DMS79 (cell line): ENCODE data around the gene RTCB.
"Not testable (repeated sequence)": the region's sequence is repeated elsewhere in the genome, so short reads cannot be mapped to it uniquely, and the experiment has no call there.

ENCODE experiments used
- DNase-seq: peaks from one replicate; lab custom pipeline; 2025; lab: John Stamatoyannopoulos, UW

Gene RTCB

DNA sequence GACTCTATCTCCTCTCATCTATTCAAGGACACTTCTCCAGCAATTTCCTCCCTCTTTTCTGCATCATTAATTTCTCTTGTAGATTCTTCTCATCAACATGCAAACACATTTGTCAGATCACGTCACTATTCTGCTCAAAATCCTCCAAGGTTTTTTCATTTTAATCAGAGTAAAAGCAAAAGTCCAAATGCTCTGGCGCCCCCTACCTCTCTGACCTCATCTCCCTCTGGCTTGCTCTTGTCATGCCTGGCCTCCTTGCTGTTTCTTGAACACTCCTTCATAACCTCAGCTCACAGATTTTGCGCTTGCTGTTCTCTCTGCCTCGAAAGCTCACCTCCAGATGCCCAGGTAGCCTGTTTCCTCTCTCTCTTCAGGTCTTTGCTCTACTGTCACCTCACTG, 22.4 kb downstream of the RTCB start:
- no peak for DNase-seq

DNA sequence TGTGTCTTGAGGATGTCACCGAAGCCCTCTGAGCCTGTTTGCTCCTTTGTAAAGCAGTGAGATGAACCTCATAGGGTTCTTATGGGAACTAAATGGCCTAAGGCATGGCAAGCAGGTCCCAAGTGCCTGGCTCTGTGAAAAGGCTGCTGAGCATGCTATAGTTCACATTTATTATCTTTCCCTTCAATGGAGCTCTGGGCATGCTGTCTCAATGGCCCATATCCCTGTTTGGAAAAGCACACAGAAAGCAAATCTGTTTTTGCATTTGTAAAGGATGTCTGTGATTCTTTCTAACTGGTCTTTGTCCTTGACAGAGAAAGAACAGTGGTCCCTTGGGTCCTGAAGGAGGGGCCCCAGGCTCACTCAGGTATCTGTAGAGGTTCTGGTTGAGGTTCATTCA, 26.4 kb downstream of the RTCB start:
- no peak for DNase-seq

DNA sequence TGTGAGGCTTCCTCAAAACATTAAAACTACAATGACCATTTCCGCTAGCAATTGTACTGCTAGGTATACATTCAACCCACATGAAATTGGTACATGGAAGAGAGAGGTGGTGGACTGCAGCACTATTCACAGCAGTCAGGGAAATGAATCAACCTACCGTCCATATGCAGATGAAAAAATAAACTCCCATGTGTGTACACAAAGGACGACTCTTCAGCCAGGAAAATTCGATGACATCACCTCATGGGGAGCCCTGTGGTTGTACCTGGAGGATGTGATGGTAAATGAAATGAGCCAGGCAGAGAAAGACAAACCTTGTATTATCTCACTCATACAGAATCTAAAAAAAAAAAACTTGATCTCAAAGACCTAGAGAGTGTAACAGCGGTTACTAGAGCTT, 31.1 kb downstream of the RTCB start:
- no peak for DNase-seq

DNA sequence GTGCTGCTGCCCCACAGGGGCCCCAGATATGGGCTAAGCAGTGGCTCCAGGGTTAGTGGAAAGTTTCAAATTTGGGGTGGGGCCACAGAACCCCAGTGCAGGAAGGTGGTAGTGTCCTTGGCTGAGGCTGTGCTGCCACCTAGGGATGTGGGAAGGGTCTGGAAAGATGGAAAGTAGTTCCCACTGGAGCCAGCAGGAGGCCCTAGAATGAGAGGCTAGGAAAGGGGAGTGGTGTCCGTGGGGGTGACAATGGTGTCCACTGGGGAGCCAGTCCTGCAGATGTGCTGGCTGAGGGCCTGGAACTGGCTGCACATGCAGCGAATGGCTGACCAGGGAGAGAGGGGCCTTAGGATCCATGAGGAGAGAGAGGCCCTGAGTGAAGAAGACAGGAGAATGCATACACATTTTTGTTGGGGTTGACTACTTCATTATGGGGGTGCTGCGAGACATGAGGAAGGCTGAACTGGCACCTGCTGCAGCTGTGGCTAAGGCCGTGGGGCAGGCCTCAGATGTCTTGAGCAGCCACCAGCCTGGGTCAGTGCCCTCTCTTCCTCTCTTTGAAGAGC, 33.3 kb downstream of the RTCB start:
- DNase-seq = no peak

DNA sequence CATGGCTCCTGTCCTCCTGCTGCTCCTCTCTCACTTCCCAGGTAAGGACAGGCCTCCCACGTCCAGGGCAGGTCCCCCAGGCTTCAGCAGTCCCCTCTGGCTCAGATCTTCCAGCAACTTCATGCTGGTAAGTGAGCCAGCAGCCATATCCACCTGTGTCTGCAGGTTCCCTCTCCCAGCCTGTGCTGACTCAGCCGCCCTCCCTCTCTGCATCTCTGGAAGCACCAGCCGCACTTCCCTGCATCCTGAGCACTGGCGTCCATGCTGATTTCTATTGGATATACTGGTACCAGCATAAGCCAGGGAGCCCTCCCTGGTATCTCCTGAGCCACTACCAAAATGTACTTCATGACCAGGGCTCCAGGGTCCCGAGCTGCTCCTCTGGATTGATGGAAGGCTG, 35.4 kb downstream of the RTCB start:
- DNase-seq = no peak

DNA sequence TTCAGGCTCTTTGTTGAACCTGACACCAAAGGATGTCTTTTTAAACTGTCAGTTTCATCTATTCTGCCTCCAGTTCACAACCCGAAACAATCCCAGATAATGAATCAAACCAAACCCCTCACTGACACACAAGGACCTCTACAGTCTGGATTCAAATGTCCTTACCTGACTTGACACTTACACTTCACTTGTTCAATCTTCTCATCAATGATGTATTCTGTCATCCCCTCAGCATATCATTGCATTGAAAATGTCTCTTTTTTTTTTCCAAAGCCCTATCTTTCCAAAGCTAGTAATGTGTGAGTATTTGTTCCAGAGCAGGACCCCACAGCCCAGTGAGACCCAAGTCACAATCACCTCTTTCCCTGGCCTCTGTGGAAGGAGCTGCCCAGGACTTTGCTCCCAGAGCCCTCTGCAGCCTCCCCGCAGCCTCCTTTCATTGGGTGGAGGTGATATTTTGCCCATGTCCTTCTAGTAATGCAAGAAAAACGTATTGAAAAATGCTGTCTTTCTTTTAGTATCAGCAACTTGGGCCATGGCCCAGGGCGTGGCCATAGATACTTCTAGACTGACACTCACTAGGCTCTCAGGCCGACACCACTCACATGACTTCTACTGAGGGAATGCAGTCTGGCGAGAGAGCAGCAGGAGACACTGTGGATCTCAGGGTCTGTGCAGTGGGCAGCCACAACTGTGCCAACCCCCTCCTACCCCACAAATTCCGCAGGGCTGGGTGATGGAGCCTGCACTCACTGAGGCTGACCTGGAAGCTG, 36.2 kb downstream of the RTCB start:
- DNase-seq = no peak

DNA sequence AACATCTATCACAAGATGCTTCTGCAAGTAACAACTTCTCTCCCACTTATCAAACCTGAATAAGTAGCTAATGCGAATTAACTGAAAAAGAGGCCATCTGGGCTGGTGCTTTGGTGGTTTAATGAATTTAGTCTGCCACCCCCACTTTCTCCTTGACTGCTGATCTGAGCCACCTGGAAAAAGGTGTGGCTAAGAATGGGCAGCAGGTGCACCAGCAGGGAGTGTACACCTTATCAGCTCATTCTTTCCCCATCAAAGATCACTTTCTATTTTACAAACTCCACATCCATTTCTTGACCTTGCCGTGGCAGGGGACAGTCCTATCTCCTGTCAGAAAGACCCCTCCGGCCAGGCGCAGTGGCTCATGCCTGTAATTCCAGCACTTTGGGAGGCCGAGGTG, 47.8 kb downstream of the RTCB start:
- DNase-seq = no peak

DNA sequence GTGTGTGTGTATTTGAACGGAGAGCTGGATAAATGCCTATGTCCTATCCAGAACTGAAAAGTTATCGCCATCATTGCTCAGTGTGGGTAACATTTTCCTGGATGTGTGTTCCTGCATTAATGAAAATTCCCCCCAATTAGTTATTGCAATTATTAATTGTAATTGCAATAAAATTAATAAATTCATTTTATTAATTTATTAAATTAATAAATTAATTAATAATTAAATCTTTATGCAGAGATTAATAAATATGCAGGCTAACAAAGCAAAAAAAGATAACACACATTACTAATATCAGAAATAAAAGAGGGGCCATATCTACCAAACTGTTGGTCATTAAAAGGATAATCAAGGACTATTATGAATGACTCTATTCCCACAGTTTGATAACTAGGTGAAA, 50.8 kb downstream of the RTCB start:
- no peak for DNase-seq

DNA sequence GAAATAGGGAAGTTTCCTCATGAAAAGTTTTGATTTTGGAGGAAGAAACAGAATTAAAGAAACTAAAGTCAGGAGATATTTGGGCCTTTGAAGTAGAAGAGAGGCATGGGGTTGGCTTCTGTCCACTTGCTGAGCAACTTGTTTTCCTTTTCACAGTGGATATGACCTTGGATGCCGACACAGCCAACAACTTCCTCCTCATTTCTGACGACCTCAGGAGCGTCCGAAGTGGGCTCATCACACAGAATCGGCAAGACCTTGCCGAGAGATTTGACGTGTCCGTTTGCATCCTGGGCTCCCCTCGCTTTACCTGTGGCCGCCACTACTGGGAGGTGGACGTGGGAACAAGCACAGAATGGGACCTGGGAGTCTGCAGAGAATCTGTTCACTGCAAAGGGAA, 52.0 kb downstream of the RTCB start:
- DNase-seq = not testable (repeated sequence)

DNA sequence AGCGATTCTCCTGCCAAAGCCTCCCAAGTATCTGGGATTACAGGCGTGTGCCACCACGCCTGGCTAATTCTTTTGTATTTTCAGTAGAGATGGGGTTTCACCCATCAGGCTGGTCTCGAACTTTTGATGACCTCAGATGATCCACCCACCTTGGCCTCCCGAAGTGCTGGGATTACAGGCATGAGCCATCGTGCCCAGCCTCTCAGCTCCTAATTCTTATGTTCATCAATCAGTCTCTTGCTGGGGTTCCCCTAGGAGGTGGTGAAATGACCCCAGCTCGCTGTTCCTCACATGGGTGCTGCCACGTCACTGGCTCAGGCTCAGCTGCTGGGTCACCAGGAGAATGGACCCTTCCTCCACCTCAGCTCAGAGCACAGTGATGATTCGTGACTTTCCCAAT, 54.5 kb downstream of the RTCB start, which contains the start of gene RFPL3:
Gene RFPL3, plus strand, starts transcription at position 301 of the 400 bp plus-strand sequence. CDS start 205 bp downstream, outside the sequence.
- not testable (repeated sequence) for DNase-seq

DNA sequence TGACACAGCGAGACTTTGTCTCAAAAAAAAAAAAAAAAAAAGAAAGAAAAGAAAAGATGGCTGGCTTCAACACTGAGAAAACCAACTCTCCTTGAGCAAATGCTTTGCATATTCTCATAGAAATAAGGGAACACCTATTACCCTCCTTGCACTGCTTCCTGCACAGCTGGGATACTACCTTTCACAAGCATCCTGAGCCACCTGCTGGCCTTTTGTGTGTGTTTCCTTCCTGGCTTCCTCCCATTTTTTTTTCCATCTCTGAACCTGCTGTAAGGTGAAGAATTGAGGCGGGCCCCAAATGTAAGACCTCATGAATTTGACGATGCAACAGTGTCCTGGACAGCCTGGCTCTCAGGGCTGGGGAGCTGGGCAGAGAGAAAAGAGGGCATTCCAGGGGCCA, 56.3 kb downstream of the RTCB start:
- DNase-seq = no peak

DNA sequence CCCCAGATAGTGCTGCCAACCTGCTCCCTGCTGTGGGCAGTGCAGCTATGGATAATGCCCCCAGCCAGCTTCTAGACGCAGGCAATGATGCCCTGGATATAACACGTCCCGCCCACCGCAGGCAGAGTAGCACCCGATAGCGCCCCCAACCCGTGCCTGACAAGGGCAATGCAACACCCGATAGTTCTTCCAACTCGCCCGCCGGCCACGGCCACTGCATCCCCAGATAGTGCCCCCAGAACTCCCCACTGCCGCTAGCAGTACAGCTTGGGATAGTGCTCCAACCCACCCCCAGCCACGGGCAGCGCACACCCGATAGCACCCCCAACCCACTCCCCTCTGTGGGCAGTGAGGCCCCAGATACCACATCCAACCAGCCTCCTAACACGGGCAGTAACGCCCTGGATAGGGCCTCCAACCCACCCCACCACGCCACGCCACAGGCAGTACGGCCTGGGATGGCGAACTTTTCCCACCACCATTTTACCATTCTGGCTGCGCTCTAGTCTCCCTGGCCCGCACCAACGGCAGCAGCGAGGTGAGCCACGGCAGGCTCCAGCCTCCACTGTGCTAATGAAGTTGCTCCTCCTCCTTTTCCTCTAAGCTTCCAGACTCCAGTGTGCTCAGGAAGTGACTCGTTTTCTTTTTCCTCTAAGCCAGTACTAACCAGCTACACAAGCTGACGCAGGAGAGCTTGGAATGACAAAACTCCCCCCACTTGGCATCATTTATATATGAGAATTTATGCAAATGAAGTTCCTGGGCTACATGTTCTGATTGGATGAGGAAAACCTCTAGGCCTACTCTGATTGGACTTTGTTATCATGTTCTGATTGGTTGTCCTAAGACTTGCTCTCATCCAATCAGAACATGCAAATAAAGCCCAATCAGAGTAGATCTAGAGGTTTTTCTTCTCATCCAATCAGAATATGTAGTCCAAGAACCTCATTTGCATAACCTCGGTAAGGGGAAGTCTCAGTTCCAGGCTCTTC, 57.4 kb downstream of the RTCB start:
- no peak for DNase-seq

DNA sequence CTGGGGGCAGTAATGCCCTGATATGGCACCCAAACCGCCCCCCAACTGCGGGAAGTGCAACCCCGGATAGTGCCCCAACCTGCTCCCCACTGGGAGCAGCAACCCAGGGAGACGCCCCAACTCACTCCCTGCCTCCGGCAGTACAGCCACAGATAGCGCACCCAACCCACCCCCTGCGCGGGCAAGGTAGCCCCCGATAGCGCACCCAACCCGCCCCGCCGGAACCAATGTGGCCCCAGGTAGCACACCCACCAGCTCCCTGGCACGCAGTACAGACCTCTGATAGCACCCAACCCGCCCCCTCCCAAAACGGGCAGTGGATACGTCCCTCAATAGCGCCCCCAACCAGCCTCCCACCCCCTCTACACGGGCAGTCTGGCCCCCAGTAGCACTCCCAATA, 58.2 kb downstream of the RTCB start:
- DNase-seq = no peak

DNA sequence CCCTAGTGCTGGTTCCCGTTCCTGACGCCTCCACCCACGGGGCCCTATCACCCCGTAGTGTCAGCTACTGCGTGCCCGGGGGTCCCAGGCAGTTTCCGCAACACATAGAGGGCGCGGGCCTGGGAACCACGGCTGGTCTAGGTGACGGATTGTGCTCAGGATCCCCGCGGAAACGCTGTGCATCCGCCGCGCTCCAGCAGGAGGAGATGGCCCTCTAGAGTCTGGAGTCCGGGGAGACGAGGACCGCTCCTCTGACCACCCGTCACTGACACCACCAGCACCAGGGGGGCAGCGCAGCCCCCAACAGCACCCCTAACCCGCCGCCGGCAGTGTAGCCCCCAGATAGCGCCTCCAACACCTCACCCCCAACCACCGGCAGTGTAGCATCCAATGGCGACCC, 58.8 kb downstream of the RTCB start:
- DNase-seq = no peak

DNA sequence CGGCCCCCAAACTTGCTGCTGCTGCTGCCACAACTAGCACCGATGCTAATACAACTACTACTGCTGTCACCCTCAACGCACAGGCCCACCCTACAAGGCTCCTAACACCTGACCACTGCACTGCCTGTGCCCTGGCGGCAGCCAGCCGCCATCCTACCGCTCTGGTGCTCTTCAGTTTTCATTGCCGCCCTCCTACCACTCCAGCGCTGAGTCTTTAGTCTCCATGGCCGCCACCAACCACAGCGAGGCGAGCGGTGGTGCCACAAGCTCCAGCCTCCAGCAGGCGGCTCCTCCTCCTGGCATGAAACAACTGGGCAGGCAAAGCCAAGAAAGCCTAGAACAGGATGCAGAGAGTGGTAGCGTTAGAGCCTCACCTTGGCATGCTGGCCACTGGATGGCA, 59.4 kb downstream of the RTCB start:
- DNase-seq = no peak

DNA sequence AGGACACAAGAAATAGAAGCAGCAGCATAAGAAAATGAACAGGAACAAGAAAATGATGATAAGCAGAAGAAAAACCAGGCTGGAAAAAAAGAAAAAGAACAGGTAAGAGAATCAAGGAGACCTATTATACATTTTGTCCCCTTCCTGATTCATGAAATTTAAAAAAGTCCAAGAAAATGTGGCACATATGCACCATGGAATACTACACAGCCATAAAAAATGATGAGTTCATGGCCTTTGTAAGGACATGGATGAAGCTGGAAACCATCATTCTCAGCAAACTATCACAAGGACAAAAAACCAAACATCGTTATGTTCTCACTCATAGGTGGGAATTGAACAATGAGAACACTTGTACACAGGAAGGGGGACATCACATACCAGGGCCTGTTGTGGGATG, 60.2 kb downstream of the RTCB start:
- not testable (repeated sequence) for DNase-seq

DNA sequence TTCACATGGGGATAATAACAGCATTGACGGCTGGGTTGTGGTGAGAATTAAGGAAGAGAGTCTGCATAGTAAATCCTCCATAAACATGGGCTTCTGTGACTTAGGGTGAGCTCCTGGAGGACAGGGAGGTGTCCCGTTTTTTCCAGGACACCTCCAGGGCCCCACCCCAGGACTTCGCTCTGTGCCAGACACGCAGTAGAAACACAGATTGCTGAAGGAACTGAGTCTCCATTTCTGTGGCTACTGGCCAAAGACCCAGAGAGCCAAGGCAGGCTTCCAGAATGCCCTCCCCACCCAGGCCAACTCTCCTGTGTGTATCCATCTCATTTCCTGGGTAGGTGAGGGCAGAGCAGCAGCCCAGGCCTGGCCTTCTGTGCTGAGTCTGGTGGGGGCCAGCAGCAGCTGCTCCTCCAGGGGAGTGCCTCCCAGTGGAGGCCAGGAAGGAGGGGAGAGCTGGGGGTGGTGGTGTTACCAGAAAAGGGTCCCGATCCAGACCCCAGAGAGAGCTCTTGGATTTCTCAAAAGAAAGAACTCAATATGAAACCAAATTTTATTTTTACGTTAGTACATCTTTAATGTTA, 63.9 kb downstream of the RTCB start:
- no peak for DNase-seq

DNA sequence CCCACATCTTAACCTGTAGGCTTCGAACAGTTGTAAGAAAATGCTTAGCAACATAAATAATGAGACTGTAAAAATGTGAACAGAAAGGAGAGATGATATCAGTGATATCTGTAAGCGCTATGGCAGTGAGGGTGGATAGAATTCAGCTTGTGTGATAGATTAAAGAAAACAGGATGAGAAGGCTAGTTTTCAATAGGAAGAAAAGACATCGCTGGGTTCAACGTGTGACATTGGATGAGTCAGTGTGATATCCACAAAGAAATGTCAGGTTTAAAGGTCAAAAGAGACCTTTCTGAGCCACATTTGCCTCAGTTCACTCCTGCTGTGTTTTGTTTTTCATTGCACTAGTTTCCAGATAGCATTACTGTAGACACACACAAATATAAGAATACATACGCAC, 68.1 kb downstream of the RTCB start:
- no peak for DNase-seq

DNA sequence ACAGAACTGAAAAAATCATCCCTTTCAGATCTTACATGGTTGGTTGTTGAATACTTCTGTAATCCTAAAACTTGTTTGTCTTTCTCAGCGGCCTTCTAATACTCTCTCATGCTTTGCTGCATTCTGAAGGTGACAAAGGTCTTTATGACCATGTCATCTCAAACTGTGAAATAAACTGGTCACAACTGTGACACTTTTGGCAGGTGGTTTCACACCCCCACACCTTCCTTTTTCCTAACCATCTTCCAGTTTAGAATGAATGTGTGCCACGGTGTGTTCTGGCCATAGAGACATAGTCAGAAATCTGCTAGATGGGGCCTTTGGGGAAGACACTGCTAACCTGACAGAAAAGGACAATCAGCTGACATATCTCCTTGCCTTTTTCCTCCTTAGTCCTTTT, 69.1 kb downstream of the RTCB start:
- DNase-seq = no peak

DNA sequence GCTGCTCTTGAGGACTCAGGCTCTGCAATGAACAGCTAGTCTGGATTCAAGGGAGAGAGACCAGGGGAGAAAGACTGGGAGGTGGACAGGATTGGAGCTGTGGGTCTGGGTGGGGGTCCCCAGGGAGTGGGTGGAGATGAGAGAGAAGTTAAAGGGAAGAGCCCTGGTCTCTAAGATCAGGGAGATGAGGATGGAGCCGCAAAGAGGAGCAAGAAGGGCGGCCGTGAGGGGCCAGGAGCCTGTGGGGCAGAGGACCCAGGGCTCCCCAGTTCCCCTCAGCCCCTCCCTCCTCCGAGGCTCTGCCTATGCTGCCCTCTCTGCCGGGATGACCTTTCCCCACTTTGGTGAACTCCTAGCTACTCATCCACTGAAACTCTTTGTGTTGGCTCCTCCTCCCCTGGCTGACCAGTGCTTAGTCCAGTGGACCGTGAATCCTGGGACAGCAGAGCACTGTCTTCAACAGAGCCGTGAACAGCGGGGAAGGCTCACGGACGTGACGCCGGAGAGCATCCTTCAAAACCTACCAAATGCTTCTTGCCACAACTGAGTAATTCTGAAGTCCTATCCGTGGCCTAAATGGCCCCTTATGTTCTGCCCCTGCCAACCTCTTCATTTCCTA, 70.8 kb downstream of the RTCB start:
- no peak for DNase-seq

DNA sequence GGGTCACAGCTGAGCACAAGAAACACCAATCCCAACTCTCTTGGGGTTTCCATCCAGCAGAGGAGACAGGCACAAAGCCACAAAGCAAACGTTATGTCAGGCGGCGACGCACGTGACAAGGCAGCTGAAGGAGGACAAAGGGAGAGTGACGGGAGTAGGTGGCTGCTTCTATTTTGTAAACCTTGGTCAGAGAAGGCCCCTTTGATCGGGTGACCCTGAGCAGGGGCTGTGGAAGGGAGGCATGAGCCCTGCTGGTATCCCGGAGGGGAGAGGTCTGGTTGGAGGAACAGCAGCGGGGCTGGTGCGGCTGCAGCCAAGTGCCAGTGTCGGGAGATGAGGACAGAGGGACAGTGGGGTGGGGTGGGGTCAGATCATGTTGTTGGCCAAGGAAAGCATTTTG, 71.6 kb downstream of the RTCB start:
- no peak for DNase-seq
